ENCODE data around the gene NID2. TPM values are rescaled to one million over a fixed set of nuclear protein-coding genes. Genes with fewer than 3 reads are reported as not detected.

NID2 gene
- total RNA-seq, 1 donor, result 146 TPM

DNA sequence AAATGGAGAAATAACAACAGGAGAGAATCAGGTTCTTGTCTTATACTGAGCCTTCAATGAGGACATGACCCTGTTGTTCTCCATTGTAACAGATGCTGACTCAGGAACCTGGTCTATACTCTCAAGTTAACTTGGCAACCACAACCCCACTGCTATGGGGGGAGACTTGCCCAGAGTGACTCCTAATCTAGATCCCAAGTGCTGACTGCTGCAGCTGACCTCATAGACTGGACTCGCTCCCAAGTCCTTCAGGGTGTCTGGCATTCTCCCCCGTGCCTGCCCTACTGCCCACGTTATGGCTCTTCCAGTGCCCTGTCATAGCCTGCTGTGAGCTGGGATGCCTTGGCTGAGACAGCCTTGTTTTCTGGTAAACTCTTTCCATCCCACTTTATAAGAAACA lies 37.1 kb downstream of the NID2 start:
- no peak overlapping the region for H3K4me3 ChIP-seq (ENCODE audit: low read depth, low read length)
- peak; percentile 67 for DNase-seq (ENCODE audit: low read depth)
- TF ChIP-seq, protein P1, sequence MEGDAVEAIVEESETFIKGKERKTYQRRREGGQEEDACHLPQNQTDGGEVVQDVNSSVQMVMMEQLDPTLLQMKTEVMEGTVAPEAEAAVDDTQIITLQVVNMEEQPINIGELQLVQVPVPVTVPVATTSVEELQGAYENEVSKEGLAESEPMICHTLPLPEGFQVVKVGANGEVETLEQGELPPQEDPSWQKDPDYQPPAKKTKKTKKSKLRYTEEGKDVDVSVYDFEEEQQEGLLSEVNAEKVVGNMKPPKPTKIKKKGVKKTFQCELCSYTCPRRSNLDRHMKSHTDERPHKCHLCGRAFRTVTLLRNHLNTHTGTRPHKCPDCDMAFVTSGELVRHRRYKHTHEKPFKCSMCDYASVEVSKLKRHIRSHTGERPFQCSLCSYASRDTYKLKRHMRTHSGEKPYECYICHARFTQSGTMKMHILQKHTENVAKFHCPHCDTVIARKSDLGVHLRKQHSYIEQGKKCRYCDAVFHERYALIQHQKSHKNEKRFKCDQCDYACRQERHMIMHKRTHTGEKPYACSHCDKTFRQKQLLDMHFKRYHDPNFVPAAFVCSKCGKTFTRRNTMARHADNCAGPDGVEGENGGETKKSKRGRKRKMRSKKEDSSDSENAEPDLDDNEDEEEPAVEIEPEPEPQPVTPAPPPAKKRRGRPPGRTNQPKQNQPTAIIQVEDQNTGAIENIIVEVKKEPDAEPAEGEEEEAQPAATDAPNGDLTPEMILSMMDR (IDR thresholded peaks at IDR 0.05; ENCODE audit: insufficient read depth, low read depth, low read length), result no peak

DNA sequence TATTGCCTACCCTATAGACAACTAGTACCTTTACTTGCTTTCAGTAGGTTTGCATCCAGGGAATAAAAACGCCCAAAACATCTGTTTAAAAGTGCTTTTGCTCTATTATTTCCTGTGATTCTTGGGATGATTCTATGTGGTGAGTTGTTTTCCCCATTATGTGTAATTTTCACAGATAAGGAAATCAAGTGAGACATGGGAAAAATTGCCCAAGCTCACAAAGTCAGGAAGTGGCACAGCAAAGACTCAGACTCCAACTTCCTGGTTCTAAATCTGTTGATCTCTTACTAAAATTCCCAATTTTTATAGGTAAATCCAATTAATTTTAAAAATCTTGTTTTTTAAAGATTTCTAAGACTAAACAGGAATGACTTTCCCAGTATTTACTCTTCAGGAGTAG lies 39.0 kb downstream of the NID2 start:
- TF ChIP-seq, protein P1 (IDR thresholded peaks at IDR 0.05; ENCODE audit: insufficient read depth, low read depth, low read length), result no peak
- no peak overlapping the region for H3K4me3 ChIP-seq (ENCODE audit: low read depth, low read length)
- DNase-seq (ENCODE audit: low read depth), result no peak

DNA sequence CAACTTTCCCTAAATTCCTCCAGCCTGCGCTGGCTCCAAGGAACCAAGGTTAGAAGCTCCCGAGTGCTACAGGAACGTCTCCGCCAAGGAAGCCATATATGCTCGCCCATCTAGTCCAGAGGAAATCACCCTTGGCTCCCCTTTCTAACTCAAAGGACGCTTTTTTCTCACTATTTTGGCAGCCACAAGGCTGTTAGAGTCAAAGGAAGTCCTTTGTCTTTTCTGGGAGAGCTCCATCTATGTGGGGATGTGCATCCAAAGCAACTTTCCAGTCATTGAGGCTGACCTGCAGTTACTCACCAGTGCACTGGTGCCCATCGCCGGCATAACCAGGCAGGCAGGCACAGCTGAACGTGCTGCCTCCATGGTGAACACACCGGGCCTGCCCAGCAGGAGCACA lies 42.0 kb downstream of the NID2 start:
- no peak overlapping the region for H3K4me3 ChIP-seq (ENCODE audit: low read depth, low read length)
- no peak for DNase-seq (ENCODE audit: low read depth)
- TF ChIP-seq, protein P1 (IDR thresholded peaks at IDR 0.05; ENCODE audit: insufficient read depth, low read depth, low read length), result no peak

DNA sequence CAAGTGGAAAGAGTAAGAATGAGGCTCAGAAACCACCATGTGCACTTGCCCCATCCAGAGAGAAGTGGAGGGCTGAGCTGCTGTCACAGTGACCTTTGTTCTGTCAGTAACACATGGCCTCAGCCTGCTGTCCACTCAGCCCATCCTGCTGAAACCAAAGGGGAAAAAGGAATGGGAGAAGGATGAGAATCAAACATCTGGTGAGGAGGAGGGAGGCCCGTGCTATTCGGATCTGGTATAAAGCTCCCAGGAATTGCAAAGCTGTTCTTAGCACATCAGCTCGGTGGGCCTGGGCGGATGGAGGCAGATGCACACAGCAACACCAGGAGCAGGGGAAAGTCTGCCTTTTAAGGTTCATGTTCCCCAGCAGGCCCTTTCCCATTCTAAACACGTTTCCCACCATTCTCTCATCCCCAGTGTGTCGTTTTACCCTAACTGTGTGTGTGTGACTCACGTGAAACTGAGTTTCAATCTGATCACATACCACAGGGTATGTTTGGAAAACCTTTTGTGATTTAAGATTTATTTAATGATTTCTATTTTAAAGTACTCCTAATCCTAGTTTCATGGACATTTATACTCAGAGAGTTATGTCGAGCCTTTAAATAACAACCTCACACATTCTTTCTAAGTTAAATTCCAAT lies 42.7 kb downstream of the NID2 start:
- DNase-seq (ENCODE audit: low read depth), result peak; percentile 50
- H3K4me3 ChIP-seq (ENCODE audit: low read depth, low read length), result no peak overlapping the region
- TF ChIP-seq, protein P1 (IDR thresholded peaks at IDR 0.05; ENCODE audit: insufficient read depth, low read depth, low read length), result no peak

DNA sequence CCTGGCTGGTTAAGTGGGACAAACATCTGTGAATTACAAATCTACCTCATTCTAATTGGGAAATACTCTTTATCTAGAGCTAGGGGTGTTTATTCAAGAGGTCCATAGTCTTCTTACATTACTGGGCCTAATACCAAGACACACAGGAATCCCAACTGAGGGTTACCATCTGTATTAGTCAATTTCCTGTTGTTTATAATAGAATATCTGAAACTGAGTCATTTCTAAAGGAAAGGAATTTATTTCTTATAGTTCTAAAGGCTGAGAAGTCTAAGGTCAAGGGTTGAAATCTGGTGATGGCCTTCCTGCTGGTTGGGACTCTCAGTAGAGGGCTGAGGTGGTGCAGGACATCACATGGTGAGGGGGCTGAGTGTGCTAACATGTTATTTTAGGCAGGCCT lies 43.5 kb downstream of the NID2 start:
- H3K4me3 ChIP-seq (ENCODE audit: low read depth, low read length), result no peak overlapping the region
- DNase-seq (ENCODE audit: low read depth), result peak; percentile 97
- TF ChIP-seq, protein P1 (IDR thresholded peaks at IDR 0.05; ENCODE audit: insufficient read depth, low read depth, low read length), result no peak

DNA sequence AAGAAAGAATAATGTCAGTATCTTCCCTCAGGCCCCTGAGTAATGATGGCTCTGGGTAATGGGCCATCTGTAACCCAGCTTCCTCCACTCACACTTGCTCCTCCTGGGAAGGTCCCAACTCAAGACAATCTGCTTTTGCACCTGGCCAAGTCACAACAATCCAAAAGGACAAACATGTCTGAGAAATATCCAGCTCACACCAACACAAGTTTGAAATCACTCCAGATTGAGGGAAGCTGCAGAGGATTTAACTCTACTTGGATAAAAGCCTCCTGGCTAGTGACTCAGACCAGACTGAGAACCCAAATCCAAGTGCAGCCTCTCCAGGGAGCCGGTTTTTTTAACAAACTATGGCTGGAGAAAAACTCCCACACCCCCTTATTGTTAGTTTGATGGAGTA lies 45.3 kb downstream of the NID2 start:
- peak; percentile 76 for DNase-seq (ENCODE audit: low read depth)
- no peak overlapping the region for H3K4me3 ChIP-seq (ENCODE audit: low read depth, low read length)
- TF ChIP-seq, protein P1 (IDR thresholded peaks at IDR 0.05; ENCODE audit: insufficient read depth, low read depth, low read length), result no peak
